Neural cell (in vitro differentiated cells): ENCODE data around the gene TACC3. TPM values are rescaled to one million over a fixed set of nuclear protein-coding genes. Genes with fewer than 3 reads are reported as not detected.

Source experiments
- H2AFZ ChIP-seq: fragments of 200-600, 300-800 bp; sonication (generic), shearing (Covaris generic); 2 replicates; pipeline ENCODE4 v1.6.0; 2014; ENCODE audit warnings: low read depth, mild to moderate bottlenecking, antibody characterized with exemption, low read length, moderate library complexity
- H3F3A ChIP-seq: fragments of 200-600 bp; shearing (Covaris generic); 2 replicates; pipeline ENCODE4 v1.6.1; 2016; ENCODE audit warnings: mild to moderate bottlenecking, moderate library complexity, mixed read lengths, antibody characterized with exemption, low read length; ENCODE audit not compliant: insufficient read depth, poor library complexity, severe bottlenecking
- H3K27ac ChIP-seq: fragments of 200-600, 300-800 bp; sonication (generic), shearing (Covaris generic); 2 replicates; pipeline ENCODE4 v1.5.1; 2014; ENCODE audit warnings: mild to moderate bottlenecking, low read length, moderate library complexity
- H3K27me3 ChIP-seq: fragments of 300-800, 200-600 bp; sonication (generic), shearing (Covaris generic); 2 replicates; pipeline ENCODE4 v1.6.0; 2014; ENCODE audit warnings: mild to moderate bottlenecking, low read depth, low read length, moderate library complexity; ENCODE audit not compliant: insufficient read depth
- H3K36me3 ChIP-seq: fragments of 300-800, 200-600 bp; sonication (generic), shearing (Covaris generic); 2 replicates; pipeline ENCODE4 v1.5.1; 2014; ENCODE audit warnings: mild to moderate bottlenecking, antibody characterized with exemption, low read length, moderate library complexity; ENCODE audit not compliant: insufficient read depth
- H3K4me2 ChIP-seq: fragments of 300-800, 200-600 bp; sonication (generic), shearing (Covaris generic); 2 replicates; pipeline ENCODE4 v1.6.0; 2014; ENCODE audit warnings: mild to moderate bottlenecking, low read length
- H3K4me3 ChIP-seq: fragments of 300-800, 200-600 bp; sonication (generic), shearing (Covaris generic); 2 replicates; pipeline ENCODE4 v1.5.1; 2014; ENCODE audit warnings: mild to moderate bottlenecking, low read length, moderate library complexity
- H3K79me2 ChIP-seq: fragments of 200-600 bp; shearing (Covaris generic); replicated peaks from 2 replicates; pipeline ENCODE4 v1.6.0; 2014; ENCODE audit warnings: mild to moderate bottlenecking, low read length, moderate library complexity; ENCODE audit not compliant: insufficient read depth
- H3K9ac ChIP-seq: fragments of 300-800, 200-600 bp; sonication (generic), shearing (Covaris generic); 2 replicates; pipeline ENCODE4 v1.6.1; 2016; ENCODE audit warnings: mild to moderate bottlenecking, low read length, mixed read lengths
- H3K9me2 ChIP-seq: fragments of 200-600 bp; shearing (Covaris generic); 2 replicates; pipeline ENCODE4 v1.6.1; 2016; ENCODE audit warnings: mild to moderate bottlenecking, low read length, mixed read lengths; ENCODE audit not compliant: insufficient read depth
- H3K9me3 ChIP-seq: fragments of 200-600, 300-800 bp; sonication (generic), shearing (Covaris generic); 2 replicates; pipeline ENCODE4 v1.6.1; 2016; ENCODE audit warnings: mild to moderate bottlenecking, mixed run types, low read length, moderate library complexity, mixed read lengths
- H4K20me1 ChIP-seq: fragments of 200-600 bp; shearing (Covaris generic); 2 replicates; pipeline ENCODE4 v1.6.1; 2016; ENCODE audit warnings: mild to moderate bottlenecking, mixed run types; ENCODE audit not compliant: insufficient read depth
- EP300 ChIP-seq: fragments of 450-650 bp; conservative IDR thresholded peaks from 2 replicates; pipeline ENCODE4 v1.6.1; 2014; ENCODE audit warnings: antibody characterized with exemption, mild to moderate bottlenecking, moderate library complexity; ENCODE audit not compliant: poor library complexity, severe bottlenecking
- EZH2 ChIP-seq: fragments of 200-600, 300-800 bp; shearing (Covaris generic), sonication (generic); IDR thresholded peaks from 2 replicates; pipeline ENCODE4 v1.6.1; 2014; ENCODE audit warnings: antibody characterized with exemption, low read length, borderline replicate concordance, mild to moderate bottlenecking; ENCODE audit not compliant: insufficient read depth, poor library complexity, severe bottlenecking
- MXI1 ChIP-seq: fragments of 450-650 bp; conservative IDR thresholded peaks from 2 replicates; pipeline ENCODE4 v1.6.1; 2014; ENCODE audit warnings: antibody characterized with exemption, mild to moderate bottlenecking; ENCODE audit not compliant: poor library complexity, severe bottlenecking
- POLR2AphosphoS5 ChIP-seq: IDR thresholded peaks from 2 replicates; pipeline ENCODE4 v1.6.1; 2012
- RAD21 ChIP-seq: fragments of 450-650 bp; conservative IDR thresholded peaks from 2 replicates; pipeline ENCODE4 v1.6.1; 2014; ENCODE audit warnings: antibody characterized with exemption, mild to moderate bottlenecking, moderate library complexity
- SMC3 ChIP-seq: fragments of 450-650 bp; conservative IDR thresholded peaks from 2 replicates; pipeline ENCODE4 v1.6.1; 2014; ENCODE audit warnings: antibody characterized with exemption, mild to moderate bottlenecking, moderate library complexity; ENCODE audit not compliant: poor library complexity
- TAF1 ChIP-seq: IDR thresholded peaks from 2 replicates; pipeline ENCODE4 v1.6.1; 2012; ENCODE audit warnings: low read depth
- polyA plus RNA-seq: library from polyadenylated mRNA; depleted of rRNA; stranded (reverse); fragments of >200 nt; gene quantifications from 2 replicates; pipeline ENCODE4 v1.2.3, GENCODE V29; 2014
- TF ChIP-seq, protein P1 (sequence below): fragments of 450-650 bp; IDR thresholded peaks from 2 replicates; pipeline ENCODE4 v1.5.1; 2014; ENCODE audit warnings: antibody characterized with exemption, mild to moderate bottlenecking, moderate library complexity; ENCODE audit not compliant: poor library complexity, severe bottlenecking
- TF ChIP-seq, protein P2 (sequence below): IDR thresholded peaks from 2 replicates; pipeline ENCODE4 v1.6.1; 2012; ENCODE audit warnings: borderline replicate concordance

The TACC3 gene
- polyA plus RNA-seq, 1 donor from 2014 or later, result 2.6 TPM

DNA sequence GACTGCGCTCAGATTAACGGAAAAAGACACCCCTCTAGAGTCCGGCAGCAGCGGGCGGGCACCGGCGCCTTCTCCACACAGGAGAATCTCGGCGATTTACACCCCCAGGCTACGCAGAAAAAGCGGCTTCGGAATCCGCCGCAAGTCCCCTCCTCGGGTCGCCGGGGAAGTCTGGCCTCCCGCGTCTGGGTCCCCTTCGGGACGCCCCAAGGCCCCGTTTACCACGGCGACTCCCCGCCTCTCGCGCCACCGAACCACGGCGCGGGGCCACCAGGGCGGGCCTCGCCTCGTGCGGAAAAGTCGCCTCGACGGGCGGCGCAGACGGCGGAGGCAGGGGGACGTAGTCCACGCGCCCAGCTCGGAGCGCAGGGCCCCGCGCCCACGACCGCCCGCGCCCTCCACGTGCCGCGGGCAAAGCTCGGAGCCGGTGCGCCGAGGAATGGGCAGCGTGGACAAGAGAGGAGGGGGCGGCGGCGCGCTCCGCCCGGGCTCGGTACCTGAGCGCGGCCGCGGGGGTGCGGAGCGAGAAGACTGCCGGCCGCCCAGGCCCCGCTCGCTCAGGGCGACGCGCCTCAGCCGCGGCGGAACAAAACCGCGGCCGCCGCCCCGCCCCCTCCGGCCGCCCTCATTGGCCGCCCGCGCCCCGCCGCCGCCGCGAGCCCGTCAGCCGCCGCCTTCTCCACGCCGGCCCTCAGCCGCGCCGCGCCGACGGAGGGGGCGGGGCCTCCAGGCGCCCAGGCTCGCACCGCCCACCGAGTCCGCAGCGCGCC lies 37.4 kb upstream of the TACC3 start, which contains the start of gene FAM53A:
Gene FAM53A (minus strand): TSS at position 578 of the 770 bp plus-strand sequence. CDS start 15,572 bp downstream, outside the sequence.
- TF ChIP-seq, protein P1, sequence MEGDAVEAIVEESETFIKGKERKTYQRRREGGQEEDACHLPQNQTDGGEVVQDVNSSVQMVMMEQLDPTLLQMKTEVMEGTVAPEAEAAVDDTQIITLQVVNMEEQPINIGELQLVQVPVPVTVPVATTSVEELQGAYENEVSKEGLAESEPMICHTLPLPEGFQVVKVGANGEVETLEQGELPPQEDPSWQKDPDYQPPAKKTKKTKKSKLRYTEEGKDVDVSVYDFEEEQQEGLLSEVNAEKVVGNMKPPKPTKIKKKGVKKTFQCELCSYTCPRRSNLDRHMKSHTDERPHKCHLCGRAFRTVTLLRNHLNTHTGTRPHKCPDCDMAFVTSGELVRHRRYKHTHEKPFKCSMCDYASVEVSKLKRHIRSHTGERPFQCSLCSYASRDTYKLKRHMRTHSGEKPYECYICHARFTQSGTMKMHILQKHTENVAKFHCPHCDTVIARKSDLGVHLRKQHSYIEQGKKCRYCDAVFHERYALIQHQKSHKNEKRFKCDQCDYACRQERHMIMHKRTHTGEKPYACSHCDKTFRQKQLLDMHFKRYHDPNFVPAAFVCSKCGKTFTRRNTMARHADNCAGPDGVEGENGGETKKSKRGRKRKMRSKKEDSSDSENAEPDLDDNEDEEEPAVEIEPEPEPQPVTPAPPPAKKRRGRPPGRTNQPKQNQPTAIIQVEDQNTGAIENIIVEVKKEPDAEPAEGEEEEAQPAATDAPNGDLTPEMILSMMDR, result no peak
- TF ChIP-seq MXI1 (no peak), POLR2AphosphoS5 (no peak), EZH2 (no peak), SMC3 (no peak), RAD21 (no peak), TAF1 (no peak), EP300 (no peak)
- TF ChIP-seq, protein P2, sequence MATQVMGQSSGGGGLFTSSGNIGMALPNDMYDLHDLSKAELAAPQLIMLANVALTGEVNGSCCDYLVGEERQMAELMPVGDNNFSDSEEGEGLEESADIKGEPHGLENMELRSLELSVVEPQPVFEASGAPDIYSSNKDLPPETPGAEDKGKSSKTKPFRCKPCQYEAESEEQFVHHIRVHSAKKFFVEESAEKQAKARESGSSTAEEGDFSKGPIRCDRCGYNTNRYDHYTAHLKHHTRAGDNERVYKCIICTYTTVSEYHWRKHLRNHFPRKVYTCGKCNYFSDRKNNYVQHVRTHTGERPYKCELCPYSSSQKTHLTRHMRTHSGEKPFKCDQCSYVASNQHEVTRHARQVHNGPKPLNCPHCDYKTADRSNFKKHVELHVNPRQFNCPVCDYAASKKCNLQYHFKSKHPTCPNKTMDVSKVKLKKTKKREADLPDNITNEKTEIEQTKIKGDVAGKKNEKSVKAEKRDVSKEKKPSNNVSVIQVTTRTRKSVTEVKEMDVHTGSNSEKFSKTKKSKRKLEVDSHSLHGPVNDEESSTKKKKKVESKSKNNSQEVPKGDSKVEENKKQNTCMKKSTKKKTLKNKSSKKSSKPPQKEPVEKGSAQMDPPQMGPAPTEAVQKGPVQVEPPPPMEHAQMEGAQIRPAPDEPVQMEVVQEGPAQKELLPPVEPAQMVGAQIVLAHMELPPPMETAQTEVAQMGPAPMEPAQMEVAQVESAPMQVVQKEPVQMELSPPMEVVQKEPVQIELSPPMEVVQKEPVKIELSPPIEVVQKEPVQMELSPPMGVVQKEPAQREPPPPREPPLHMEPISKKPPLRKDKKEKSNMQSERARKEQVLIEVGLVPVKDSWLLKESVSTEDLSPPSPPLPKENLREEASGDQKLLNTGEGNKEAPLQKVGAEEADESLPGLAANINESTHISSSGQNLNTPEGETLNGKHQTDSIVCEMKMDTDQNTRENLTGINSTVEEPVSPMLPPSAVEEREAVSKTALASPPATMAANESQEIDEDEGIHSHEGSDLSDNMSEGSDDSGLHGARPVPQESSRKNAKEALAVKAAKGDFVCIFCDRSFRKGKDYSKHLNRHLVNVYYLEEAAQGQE, result no peak
- H3K9ac ChIP-seq, result no peak within 1 kb of the TSS
- no peak within 1 kb of the TSS for H3K27ac ChIP-seq
- H3F3A ChIP-seq, result no peaks in the 10 kb centered on the region
- no peak within 1 kb of the TSS for H3K4me2 ChIP-seq
- no peaks in the 10 kb centered on the region for H3K9me2 ChIP-seq
- H3K4me3 ChIP-seq, result peak within 1 kb of the TSS; percentile 57
- no peak within 1 kb of the TSS for H2AFZ ChIP-seq
- peaks cover 15% of the 10 kb centered on the region for H3K27me3 ChIP-seq
- H3K36me3 ChIP-seq, result no peaks in the 10 kb centered on the region
- no peaks in the 10 kb centered on the region for H3K9me3 ChIP-seq
- H4K20me1 ChIP-seq, result no peaks in the 10 kb centered on the region
- H3K79me2 ChIP-seq, result no peaks in the 10 kb centered on the region

DNA sequence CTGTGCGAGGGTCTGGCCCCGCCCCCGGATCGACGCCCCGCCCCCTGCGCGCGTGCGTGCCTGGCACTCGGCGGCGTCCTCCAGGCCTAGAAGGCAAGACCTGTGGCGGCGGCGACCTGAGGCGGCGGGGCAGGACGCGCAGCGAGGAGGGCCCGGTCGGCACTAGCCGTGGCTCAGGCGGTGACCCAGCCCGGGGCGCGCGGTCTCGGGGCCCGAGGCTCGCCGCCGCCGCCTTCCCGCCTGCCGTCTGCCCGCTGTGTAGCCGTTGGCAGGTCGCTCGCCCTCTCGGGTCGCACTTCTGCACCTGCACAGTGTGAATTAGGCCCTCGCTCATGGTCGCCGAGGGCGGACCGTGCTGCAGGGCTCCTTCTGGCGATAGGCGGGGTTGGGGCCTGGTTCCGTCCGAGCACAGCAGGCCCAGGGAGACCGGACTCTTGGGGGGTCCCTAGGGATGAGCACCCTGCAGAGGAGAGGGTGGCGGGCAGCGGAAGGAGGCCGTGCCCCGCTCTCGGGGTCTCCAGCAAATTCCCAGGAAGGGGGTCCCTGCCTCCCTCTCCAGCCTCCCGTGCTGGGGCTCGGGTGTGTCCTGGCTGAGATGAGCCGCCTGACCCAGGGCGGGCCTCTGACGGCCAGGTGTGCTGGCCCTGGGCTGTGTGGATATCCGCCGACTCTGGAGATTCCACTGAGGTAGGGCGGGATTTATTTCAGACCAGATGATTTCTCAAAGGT lies 36.7 kb upstream of the TACC3 start:
- Histone ChIP-seq H3K4me2 (no peak overlapping the region), H3K9me2 (no peaks in the 10 kb centered on the region), H3K79me2 (no peaks in the 10 kb centered on the region), H3F3A (no peaks in the 10 kb centered on the region), H3K4me3 (no peak overlapping the region), H3K27ac (no peak overlapping the region), H3K9ac (no peak overlapping the region), H3K36me3 (no peaks in the 10 kb centered on the region), H3K27me3 (peaks cover 15% of the 10 kb centered on the region), H2AFZ (no peak overlapping the region), H4K20me1 (no peaks in the 10 kb centered on the region), H3K9me3 (no peaks in the 10 kb centered on the region)
- TF ChIP-seq SMC3 (no peak), EP300 (no peak), TAF1 (no peak), POLR2AphosphoS5 (no peak), MXI1 (no peak), RAD21 (no peak), EZH2 (no peak)
- TF ChIP-seq, protein P2, result no peak
- TF ChIP-seq, protein P1, result no peak
